EL (cell line): ENCODE results near the gene MYL4.
"Not testable (repeated sequence)": the region's sequence is repeated elsewhere in the genome, so short reads cannot be mapped to it uniquely, and the experiment has no call there.

Experiments used
- DNase-seq: peaks from one replicate; pipeline ENCODE4 v3.0.0-alpha.2; 2016

Gene MYL4

GRCh38 chr17:47208744-47209488 is at the start of gene MYL4:
TSS of gene MYL4 (plus strand) at chr17:47209348. CDS start at chr17:47209423, 75 bp downstream.
- no peak for DNase-seq

GRCh38 chr17:47162013-47162622 is 47.0 kb upstream of the MYL4 start:
- no peak for DNase-seq

- no peak for DNase-seq
These were observed 44.9 kb upstream of the MYL4 start for GRCh38 chr17:47164263-47164662.

GRCh38 chr17:47165137-47165536 is 44.0 kb upstream of the MYL4 start:
- no peak for DNase-seq

- DNase-seq, result not testable (repeated sequence)
These were observed 42.3 kb upstream of the MYL4 start for GRCh38 chr17:47166854-47167253.

GRCh38 chr17:47168896-47169295 is 40.3 kb upstream of the MYL4 start:
- not testable (repeated sequence) for DNase-seq

GRCh38 chr17:47170710-47171109 is 38.4 kb upstream of the MYL4 start:
- no peak for DNase-seq

- no peak for DNase-seq
These were observed 36.2 kb upstream of the MYL4 start for GRCh38 chr17:47172696-47173565.

- DNase-seq, result not testable (repeated sequence)
These were observed 34.3 kb upstream of the MYL4 start for GRCh38 chr17:47174823-47175222.

GRCh38 chr17:47176389-47176826 is 32.7 kb upstream of the MYL4 start:
- DNase-seq, result no peak

- DNase-seq, result no peak
These were observed 31.9 kb upstream of the MYL4 start for GRCh38 chr17:47177261-47177660.

- no peak for DNase-seq
These were observed 30.0 kb upstream of the MYL4 start for GRCh38 chr17:47179141-47179540.

GRCh38 chr17:47180337-47180736 is 28.8 kb upstream of the MYL4 start:
- DNase-seq, result no peak

GRCh38 chr17:47180988-47181387 is 28.2 kb upstream of the MYL4 start:
- not testable (repeated sequence) for DNase-seq

GRCh38 chr17:47184681-47185080 is 24.5 kb upstream of the MYL4 start:
- DNase-seq, result no peak

- DNase-seq, result peak; percentile 54
These were observed 20.8 kb upstream of the MYL4 start for GRCh38 chr17:47188271-47188875.

GRCh38 chr17:47188876-47189731 is 20.0 kb upstream of the MYL4 start, which contains the start of gene CDC27:
TSS of gene CDC27 (minus strand) at chr17:47189295. CDS start at chr17:47189172, 123 bp downstream.
- DNase-seq, result peak; percentile 99

GRCh38 chr17:47189732-47190237 is 19.4 kb upstream of the MYL4 start:
- no peak for DNase-seq

- DNase-seq, result no peak
These were observed 18.9 kb upstream of the MYL4 start for GRCh38 chr17:47190243-47190642.

GRCh38 chr17:47190770-47191169 is 18.4 kb upstream of the MYL4 start:
- no peak for DNase-seq

GRCh38 chr17:47192554-47192953 is 16.6 kb upstream of the MYL4 start:
- no peak for DNase-seq
